CD4-positive, alpha-beta T cell (primary cell): Measurements from ENCODE around the gene FAP. TPM values are rescaled to one million over a fixed set of nuclear protein-coding genes. Genes with fewer than 3 reads are reported as not detected.

Source experiments
- ATAC-seq: fragments of 200-7000 bp; cut with Tn5 transposase; one replicate; pipeline ENCODE4 v1.10.0; 2022; ENCODE audit warnings: mild to moderate bottlenecking; ENCODE audit not compliant: poor library complexity
- CTCF ChIA-PET: fragments of 350-600 bp; sonication (Branson Sonifier 250); formaldehyde crosslinking; loops from one replicate; lab custom pipeline; 2021; ENCODE audit warnings: antibody characterized with exemption, inconsistent platforms; lab: Charles Lee
- POLR2A ChIA-PET: fragments of 350-600 bp; sonication (Branson Sonifier 250); formaldehyde crosslinking; loops from one replicate; lab custom pipeline; 2021; ENCODE audit warnings: antibody characterized with exemption, inconsistent platforms; lab: Charles Lee
- DNase-seq, 14 experiments: peaks; one replicate each; pipeline ENCODE4 v3.0.0-alpha.2; 2013 to 2020; ENCODE audit warnings: mixed read lengths in 2 of 14
- H3K27ac ChIP-seq, 2 donors: one replicate each; pipeline versions ENCODE4 v1.5.1 to v1.7.0; 2013; ENCODE audit warnings: low read length in 2 of 2, low read depth in 1 of 2, mild to moderate bottlenecking in 1 of 2
- H3K27me3 ChIP-seq, 2 experiments: 1 replicate in 1 of 2; 2 replicates in 1 of 2; pipeline versions ENCODE4 v1.6.1 to v1.7.0; 2013; ENCODE audit warnings: low read length in 2 of 2, control low read depth in 1 of 2, mild to moderate bottlenecking in 1 of 2, moderate library complexity in 1 of 2; ENCODE audit not compliant: insufficient read depth in 2 of 2, control insufficient read depth in 1 of 2
- H3K36me3 ChIP-seq: one replicate; pipeline ENCODE4 v1.6.1; 2013; ENCODE audit warnings: low read length, control low read depth; ENCODE audit not compliant: insufficient read depth
- H3K4me1 ChIP-seq: one replicate; pipeline ENCODE4 v1.6.1; 2013; ENCODE audit warnings: low read length, control low read depth; ENCODE audit not compliant: insufficient read depth
- H3K4me3 ChIP-seq: one replicate; pipeline ENCODE4 v1.5.1; 2013; ENCODE audit warnings: mild to moderate bottlenecking, low read length, moderate library complexity
- H3K9me3 ChIP-seq, 2 experiments: 1 replicate in 1 of 2; 2 replicates in 1 of 2; pipeline versions ENCODE4 v1.6.1 to v1.7.0; 2013; ENCODE audit warnings: low read length in 2 of 2, mild to moderate bottlenecking in 2 of 2, control low read depth in 1 of 2, moderate library complexity in 1 of 2; ENCODE audit not compliant: control insufficient read depth in 1 of 2, insufficient read depth in 1 of 2
- H3K27ac Mint-ChIP-seq: one replicate; pipeline ENCODE4 v1.8.0; 2020; ENCODE audit warnings: mixed read lengths
- H3K27me3 Mint-ChIP-seq: one replicate; pipeline ENCODE4 v1.8.0; 2021; ENCODE audit warnings: mixed read lengths
- H3K36me3 Mint-ChIP-seq: one replicate; pipeline ENCODE4 v1.8.0; 2021; ENCODE audit warnings: low read depth, mixed read lengths
- H3K4me1 Mint-ChIP-seq: one replicate; pipeline ENCODE4 v1.8.0; 2021; ENCODE audit warnings: low read depth, mixed read lengths
- H3K4me3 Mint-ChIP-seq: one replicate; pipeline ENCODE4 v1.8.0; 2020; ENCODE audit warnings: mild to moderate bottlenecking, mixed read lengths
- H3K9me3 Mint-ChIP-seq: one replicate; pipeline ENCODE4 v1.8.0; 2020; ENCODE audit warnings: mixed read lengths
- intact Hi-C, 2 experiments: fragments of 100-400 bp; cut with DNase I in 1 of 2; cut with micrococcal nuclease in 1 of 2; formaldehyde crosslinking; loops; one replicate each; pipeline versions ENCODE4 v1.15.1 to v1.9.0; 2023 to 2025; cut with DNase I, micrococcal nuclease
- total RNA-seq, 174 experiments: library from RNA in 2 of 174; stranded (reverse) in 2 of 174; gene quantifications; one replicate each; pipeline ENCODE4 v1.2.3 and lab custom pipeline; 2021 to 2026
- TF ChIP-seq, protein P1 (sequence below): fragments of 200-600 bp; IDR thresholded peaks from one replicate; pipeline ENCODE4 v1.8.0; 2022; ENCODE audit warnings: antibody characterized with exemption, mild to moderate bottlenecking

Gene FAP
- total RNA-seq, 2 experiments from 2014 or later, result not detected

GRCh38 chr2:162267496-162267895 is 24.3 kb upstream of the FAP start:
- H3K4me3 Mint-ChIP-seq, result no peak overlapping the region
- Histone ChIP-seq H3K36me3 (peaks cover 45% of the 10 kb centered on the region), H3K4me1 (no peaks in the 10 kb centered on the region), H3K27ac (no peak overlapping the region), H3K9me3 (no peaks in the 10 kb centered on the region), H3K4me3 (no peak overlapping the region), H3K27me3 (no peaks in the 10 kb centered on the region)
- ATAC-seq (no peak), DNase-seq (no peak)
- no peak overlapping the region for H3K27ac Mint-ChIP-seq
- peaks cover 74% of the 10 kb centered on the region for H3K36me3 Mint-ChIP-seq
- no peaks in the 10 kb centered on the region for H3K27me3 Mint-ChIP-seq
- POLR2A ChIA-PET, result no interaction called here
- no peaks in the 10 kb centered on the region for H3K9me3 Mint-ChIP-seq
- CTCF ChIA-PET, result no interaction called here
- TF ChIP-seq, protein P1, sequence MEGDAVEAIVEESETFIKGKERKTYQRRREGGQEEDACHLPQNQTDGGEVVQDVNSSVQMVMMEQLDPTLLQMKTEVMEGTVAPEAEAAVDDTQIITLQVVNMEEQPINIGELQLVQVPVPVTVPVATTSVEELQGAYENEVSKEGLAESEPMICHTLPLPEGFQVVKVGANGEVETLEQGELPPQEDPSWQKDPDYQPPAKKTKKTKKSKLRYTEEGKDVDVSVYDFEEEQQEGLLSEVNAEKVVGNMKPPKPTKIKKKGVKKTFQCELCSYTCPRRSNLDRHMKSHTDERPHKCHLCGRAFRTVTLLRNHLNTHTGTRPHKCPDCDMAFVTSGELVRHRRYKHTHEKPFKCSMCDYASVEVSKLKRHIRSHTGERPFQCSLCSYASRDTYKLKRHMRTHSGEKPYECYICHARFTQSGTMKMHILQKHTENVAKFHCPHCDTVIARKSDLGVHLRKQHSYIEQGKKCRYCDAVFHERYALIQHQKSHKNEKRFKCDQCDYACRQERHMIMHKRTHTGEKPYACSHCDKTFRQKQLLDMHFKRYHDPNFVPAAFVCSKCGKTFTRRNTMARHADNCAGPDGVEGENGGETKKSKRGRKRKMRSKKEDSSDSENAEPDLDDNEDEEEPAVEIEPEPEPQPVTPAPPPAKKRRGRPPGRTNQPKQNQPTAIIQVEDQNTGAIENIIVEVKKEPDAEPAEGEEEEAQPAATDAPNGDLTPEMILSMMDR, result no peak
- intact Hi-C loops, result no loop called here
- no peaks in the 10 kb centered on the region for H3K4me1 Mint-ChIP-seq

- ChIA-PET POLR2A (no interaction called here), CTCF (no interaction called here)
- peaks cover 63% of the 10 kb centered on the region for H3K36me3 Mint-ChIP-seq
- no peak for ATAC-seq
- intact Hi-C loops, result no loop called here
- Histone ChIP-seq H3K27me3 (no peaks in the 10 kb centered on the region), H3K4me1 (peaks cover 3% of the 10 kb centered on the region), H3K9me3 (no peaks in the 10 kb centered on the region), H3K4me3 (no peak overlapping the region), H3K36me3 (peaks cover 35% of the 10 kb centered on the region), H3K27ac (no peak overlapping the region)
- no peak overlapping the region for H3K4me3 Mint-ChIP-seq
- no peak overlapping the region for H3K27ac Mint-ChIP-seq
- no peaks in the 10 kb centered on the region for H3K27me3 Mint-ChIP-seq
- H3K4me1 Mint-ChIP-seq, result peaks cover 6% of the 10 kb centered on the region
- no peak for DNase-seq
- TF ChIP-seq, protein P1, result no peak
- H3K9me3 Mint-ChIP-seq, result no peaks in the 10 kb centered on the region
Measured at GRCh38 chr2:162266460-162266760, 23.2 kb upstream of the FAP start.

DNA sequence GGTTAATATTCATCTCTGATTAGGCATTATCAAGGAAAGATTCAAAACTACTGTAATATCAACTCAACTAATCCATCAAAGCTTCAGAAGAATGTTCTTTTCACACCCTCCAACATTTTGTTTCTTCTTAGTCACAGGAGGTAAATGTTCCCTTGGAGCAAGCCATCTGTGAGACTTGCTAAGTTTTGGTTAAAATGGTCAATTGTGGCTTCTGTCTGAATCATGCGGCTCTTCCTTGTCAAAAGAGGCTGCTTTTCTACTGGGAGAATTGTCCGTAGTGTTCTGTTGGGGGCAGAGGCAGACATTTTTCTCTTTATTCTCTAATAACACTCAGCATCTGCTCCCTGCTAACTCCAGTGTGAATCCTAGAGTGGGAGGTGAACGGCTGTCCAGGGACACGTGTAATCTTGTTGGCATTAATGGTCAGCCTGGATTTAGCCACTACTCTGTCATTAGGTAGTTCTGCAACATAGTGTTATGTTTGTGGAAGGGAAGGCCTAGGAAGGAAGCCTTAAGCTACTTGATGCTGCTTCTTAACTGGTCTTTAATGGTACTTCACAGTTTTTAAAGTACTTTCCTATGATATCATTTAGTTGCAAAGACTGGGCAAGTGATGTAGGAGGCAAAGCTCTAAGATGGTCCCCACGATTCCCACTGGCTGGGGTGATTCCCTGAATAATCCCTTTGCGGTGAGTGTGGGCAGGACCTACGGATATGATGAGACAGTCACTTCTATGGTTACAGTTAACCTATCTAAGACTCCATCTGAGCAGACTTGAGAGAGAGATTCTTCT is 22.6 kb upstream of the FAP start:
- ATAC-seq (no peak), DNase-seq (no peak)
- ChIA-PET POLR2A (no interaction called here), CTCF (no interaction called here)
- intact Hi-C loops, result no loop called here
- Mint-ChIP-seq H3K27ac (no peak overlapping the region), H3K36me3 (peaks cover 58% of the 10 kb centered on the region), H3K9me3 (no peaks in the 10 kb centered on the region), H3K4me3 (no peak overlapping the region), H3K27me3 (no peaks in the 10 kb centered on the region), H3K4me1 (peaks cover 11% of the 10 kb centered on the region)
- Histone ChIP-seq H3K27me3 (no peaks in the 10 kb centered on the region), H3K36me3 (peaks cover 31% of the 10 kb centered on the region), H3K4me3 (no peak overlapping the region), H3K9me3 (no peaks in the 10 kb centered on the region), H3K27ac (no peak overlapping the region), H3K4me1 (peaks cover 5% of the 10 kb centered on the region)
- TF ChIP-seq, protein P1, result no peak
